GM10266 (cell line): ENCODE results near the gene POLG2.

ENCODE experiments used
- DNase-seq: peaks from one replicate; pipeline ENCODE4 v3.0.0; 2012; ENCODE audit errors: extremely low spot score
- TF ChIP-seq, protein P1 (sequence below): IDR thresholded peaks from 2 replicates; pipeline ENCODE4 v1.5.1; 2012; ENCODE audit warnings: mild to moderate bottlenecking, low read depth; ENCODE audit not compliant: control insufficient read depth, insufficient read depth; ENCODE audit errors: missing control alignments

Gene POLG2

DNA sequence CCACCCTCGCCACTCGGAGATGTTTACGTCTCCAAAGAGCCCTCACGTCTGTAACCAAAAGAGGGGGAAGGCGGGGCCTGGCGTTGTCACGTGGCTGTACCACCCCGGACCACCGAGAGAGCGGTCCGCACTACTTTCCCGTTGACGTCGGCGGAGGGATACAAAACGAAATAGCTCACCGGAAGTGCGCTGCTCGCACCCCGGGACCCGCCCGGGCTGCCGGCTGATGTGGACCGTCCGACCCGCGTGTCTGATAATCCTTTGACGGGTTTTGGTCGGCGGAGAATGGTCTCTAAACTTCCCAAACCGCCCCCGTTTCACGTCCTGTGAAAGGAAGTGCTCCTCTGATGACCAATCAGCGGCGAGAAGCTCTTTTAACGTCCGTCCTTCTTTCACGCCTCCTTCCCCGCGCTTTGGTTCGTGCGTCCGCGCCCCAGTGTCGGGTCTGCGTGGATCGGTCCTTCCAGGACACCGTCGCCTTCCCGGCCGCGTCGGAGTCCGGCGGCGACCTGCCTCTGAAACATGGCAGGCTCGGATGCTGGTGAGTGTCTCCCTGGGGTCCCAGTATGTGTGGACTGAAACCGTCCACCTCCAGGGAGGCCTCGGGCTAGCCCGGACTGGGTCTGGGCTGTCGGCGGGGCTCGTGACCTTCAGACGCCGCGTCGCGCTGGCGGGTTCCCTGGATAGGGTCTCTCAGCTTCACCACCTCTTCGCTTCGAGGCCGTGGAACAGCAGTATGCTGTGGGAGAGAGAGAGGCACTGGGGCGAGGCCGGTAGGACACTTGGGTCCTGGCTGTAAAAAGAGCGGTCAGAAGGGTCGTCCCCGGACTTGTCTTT is 9.9 kb upstream of the POLG2 start, which contains the start of gene CEP95:
Gene CEP95, plus strand, starts transcription at position 402 of the 837 bp plus-strand sequence. Its CDS starts 121 bp downstream, at position 523.
- DNase-seq, result peak; percentile 89
- TF ChIP-seq, protein P1, sequence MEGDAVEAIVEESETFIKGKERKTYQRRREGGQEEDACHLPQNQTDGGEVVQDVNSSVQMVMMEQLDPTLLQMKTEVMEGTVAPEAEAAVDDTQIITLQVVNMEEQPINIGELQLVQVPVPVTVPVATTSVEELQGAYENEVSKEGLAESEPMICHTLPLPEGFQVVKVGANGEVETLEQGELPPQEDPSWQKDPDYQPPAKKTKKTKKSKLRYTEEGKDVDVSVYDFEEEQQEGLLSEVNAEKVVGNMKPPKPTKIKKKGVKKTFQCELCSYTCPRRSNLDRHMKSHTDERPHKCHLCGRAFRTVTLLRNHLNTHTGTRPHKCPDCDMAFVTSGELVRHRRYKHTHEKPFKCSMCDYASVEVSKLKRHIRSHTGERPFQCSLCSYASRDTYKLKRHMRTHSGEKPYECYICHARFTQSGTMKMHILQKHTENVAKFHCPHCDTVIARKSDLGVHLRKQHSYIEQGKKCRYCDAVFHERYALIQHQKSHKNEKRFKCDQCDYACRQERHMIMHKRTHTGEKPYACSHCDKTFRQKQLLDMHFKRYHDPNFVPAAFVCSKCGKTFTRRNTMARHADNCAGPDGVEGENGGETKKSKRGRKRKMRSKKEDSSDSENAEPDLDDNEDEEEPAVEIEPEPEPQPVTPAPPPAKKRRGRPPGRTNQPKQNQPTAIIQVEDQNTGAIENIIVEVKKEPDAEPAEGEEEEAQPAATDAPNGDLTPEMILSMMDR, result no peak

DNA sequence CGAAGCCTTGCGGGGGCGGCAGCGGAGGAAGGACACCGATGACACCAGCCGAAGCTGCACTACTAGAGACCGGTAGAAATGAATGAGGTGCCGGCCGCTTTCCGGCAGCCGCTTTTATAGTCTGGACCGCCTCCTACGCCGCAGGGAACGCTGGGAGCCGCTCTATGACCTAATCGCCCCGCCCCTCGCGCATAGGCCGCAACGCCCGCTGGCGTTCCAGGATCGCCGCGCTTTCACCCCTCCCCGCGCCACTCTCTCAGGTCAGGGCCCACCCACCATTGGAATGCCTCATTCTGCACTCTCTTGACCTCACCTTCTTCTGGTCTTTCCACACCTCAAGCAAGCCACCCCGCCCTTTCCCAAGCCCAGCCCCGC is 9.3 kb upstream of the POLG2 start, which contains the start of gene DDX5:
Gene DDX5, minus strand, starts transcription at position 89 of the 375 bp plus-strand sequence. CDS start 170 bp downstream, outside the sequence.
- TF ChIP-seq, protein P1, result no peak
- peak; percentile 93 for DNase-seq

DNA sequence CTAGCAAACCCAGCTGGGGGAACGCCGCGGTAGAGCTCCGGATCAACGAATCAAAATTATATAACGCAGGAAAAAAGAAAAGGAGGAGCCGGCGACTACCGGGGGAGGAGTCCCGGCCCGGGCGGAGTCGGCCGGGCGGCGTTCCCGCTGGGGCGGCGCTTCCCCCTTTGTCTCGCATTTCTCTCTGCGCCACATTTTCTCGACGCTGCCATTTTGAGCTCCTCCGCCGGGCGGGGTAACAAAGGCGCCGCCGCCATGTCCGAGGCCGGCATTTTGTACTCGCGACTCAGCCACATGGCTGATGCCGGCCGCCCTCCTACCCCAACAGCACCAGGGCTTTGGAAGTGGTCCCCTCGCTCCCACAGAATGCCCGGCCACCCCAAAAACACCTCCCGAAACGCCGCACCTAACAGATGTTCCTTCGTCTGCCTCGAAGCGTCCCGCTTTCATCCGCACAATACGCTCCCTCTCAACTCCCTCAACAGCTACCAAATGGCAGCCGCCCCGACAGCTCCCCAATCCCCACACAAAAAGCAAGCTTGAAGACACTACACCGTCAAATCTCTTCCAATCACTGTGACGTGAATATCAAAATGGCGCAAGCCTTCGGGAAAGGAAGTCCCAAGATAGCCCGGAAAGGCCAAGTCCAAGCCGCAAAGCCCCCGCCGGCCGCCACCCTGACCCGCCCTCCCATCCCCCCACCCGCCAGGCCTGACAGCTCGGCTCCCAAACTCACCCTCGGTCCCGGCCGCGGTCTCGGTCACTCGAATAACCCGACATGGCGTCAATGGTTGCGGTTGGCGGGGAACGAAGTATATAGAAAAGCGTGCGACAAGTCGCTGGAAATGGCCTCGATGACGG is 8.7 kb upstream of the POLG2 start:
- TF ChIP-seq, protein P1, result no peak
- peak; percentile 84 for DNase-seq

DNA sequence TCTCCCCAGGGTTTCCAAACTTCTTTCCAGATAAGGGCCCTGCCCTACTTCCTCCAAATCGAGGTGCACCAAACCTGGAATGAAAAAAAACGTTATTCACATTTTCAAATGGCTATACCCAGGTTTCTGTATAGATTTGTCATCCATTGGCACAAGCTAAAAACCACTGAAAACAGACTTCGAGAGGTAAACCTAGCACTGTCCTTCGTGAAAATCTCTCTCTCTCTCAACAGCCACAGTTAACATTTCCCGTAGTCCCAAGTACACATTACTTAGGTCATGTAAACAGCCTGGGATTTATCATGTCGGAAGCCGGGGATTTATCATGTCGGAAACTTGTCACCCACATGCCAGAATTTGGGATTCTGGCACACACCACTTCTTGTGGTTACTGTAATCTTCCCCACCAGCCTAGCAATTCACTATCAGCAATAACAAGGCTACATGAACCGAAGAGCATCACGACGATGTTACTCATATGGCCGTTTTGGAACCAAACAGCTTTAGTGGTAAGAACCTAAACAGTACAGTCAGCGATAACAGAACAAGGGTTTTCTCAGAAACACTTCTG is 8.0 kb upstream of the POLG2 start:
- no peak for DNase-seq
- TF ChIP-seq, protein P1, result no peak

DNA sequence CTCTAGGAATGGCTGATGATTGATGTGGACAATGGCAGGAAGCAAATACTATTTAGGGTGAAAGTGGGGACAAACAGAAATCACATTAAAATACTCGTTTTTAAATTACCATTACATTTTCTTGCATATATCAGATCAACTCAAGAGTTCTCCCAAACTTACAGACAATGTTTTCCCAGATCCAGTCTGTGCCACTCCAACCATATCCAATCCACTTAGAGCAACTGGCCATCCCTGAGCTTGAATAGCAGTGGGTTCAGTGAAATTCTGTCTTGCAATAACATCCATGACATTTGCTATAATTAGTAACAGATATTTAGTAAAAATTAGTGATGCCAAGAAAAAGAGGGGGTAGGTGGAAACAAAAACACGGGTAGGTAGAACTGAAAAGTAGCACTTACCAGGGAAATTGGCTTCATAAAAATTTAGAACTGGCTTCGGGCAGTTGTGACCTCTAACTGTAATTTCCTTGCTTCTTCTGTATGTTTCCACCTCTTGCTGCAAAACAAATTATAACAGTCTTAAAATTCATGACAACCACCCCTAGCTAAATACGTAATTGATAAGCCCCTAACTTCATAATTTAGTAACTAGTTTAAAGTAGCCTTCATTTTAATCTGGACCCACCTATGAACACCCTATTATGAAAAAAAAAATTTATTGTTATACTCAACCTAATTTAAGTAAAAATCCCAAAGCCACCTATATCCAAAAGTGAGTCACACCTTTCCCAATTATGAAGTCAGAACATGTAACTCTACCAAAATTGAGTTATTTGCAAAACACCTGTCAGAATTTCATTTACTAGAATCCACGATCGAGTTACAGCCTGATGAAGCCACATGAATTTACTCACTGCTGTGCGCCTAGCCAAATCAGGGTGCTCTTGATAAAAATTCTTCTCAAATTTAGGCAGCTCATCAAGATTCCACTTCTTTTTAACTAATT is 7.2 kb upstream of the POLG2 start:
- TF ChIP-seq, protein P1, result no peak
- DNase-seq, result no peak

DNA sequence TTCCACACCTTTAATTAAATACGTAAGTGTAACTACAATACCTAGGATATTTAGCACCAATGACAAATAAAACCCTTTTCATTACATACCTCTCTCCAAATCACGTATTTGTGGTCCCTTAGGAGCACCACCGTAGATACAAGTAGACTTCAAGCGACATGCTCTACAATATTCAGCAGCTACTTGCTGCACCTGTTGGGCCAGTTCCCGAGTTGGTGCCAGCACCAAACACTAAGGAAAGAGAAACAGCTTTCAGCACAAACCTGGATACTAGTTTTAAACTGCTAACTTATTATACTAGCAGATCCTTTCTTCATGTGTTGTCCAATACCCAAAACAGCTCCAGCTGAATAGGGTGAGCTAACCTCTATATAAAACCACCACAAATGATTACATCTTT is 6.5 kb upstream of the POLG2 start:
- TF ChIP-seq, protein P1, result no peak
- no peak for DNase-seq
